NT2/D1 (cell line): ENCODE data around the gene FAM110C.
"Not testable (repeated sequence)": the region's sequence is repeated elsewhere in the genome, so short reads cannot be mapped to it uniquely, and the experiment has no call there.

Source experiments
- SUZ12 ChIP-seq: IDR thresholded peaks from 2 replicates; pipeline ENCODE4 v1.6.1; 2011; ENCODE audit not compliant: insufficient read length, insufficient read depth; ENCODE audit errors: extremely low read depth
- YY1 ChIP-seq: IDR thresholded peaks from 2 replicates; pipeline ENCODE4 v1.6.1; 2011; ENCODE audit not compliant: insufficient read length, insufficient read depth
- ZNF274 ChIP-seq: IDR thresholded peaks from 2 replicates; pipeline ENCODE4 v1.6.1; 2011; ENCODE audit warnings: mild to moderate bottlenecking, low read depth, low read length

- TF ChIP-seq YY1, ZNF274, SUZ12: not testable (repeated sequence)
Observed at GRCh38 chr2:22244-22643, 24.1 kb downstream of the FAM110C start.
